GM12878 (cell line): Measurements from ENCODE around the gene PSAPL1. TPM values are rescaled to one million over a fixed set of nuclear protein-coding genes. Genes with fewer than 3 reads are reported as not detected.

Source experiments
- ATAC-seq: fragments of 200-7000 bp; cut with Tn5 transposase; 3 replicates; pipeline ENCODE4 v1.9.1; 2020; ENCODE audit warnings: mild to moderate bottlenecking, moderate library complexity
- BruUV-seq: library from RNA; stranded (reverse); fragments of 400-500 nt; replicated peaks from 2 replicates; lab custom pipeline; 2021; lab: Mats Ljungman, UMichigan
- CTCF ChIA-PET: fragments of 300-600 bp; sonication (Branson Sonifier 250); formaldehyde crosslinking; extraction: SDS; loops from one replicate; lab custom pipeline; 2021; ENCODE audit warnings: inconsistent platforms; lab: Yijun Ruan, JAX
- POLR2A ChIA-PET: fragments of 350-600 bp; formaldehyde crosslinking; extraction: SDS; loops from one replicate; lab custom pipeline; 2021; ENCODE audit warnings: inconsistent platforms; lab: Charles Lee
- RAD21 ChIA-PET: fragments of 300-600 bp; sonication (Branson Sonifier 250); formaldehyde crosslinking; loops from one replicate; lab custom pipeline; 2023; ENCODE audit warnings: antibody characterized with exemption; ENCODE audit not compliant: unreplicated experiment; lab: Charles Lee
- SMC1A ChIA-PET: fragments of 300-600 bp; sonication (Branson Sonifier 250); formaldehyde crosslinking; loops from one replicate; lab custom pipeline; 2023; ENCODE audit not compliant: unreplicated experiment, uncharacterized antibody; lab: Charles Lee
- DNase-seq: peaks from one replicate; pipeline ENCODE4 v3.0.0-alpha.2; 2011; ENCODE audit warnings: low read depth, low spot score
- FAIRE-seq: peaks from 3 replicates; lab custom pipeline; 2011; peaks lifted over from hg19 to GRCh38; lab: Jason Lieb, UNC
- H2AFZ ChIP-seq: 2 replicates; pipeline ENCODE4 v1.6.0; 2011; ENCODE audit warnings: low read depth, low read length, control low read depth; ENCODE audit not compliant: control insufficient read depth
- H3K27ac ChIP-seq: 2 replicates; pipeline ENCODE4 v1.5.1; 2011; ENCODE audit warnings: control low read depth; ENCODE audit not compliant: control insufficient read depth, insufficient read depth
- H3K27me3 ChIP-seq, 2 experiments: replicated peaks in 1 of 2; 2 replicates each; pipeline versions ENCODE4 v1.6.0 to v1.6.1; 2011; ENCODE audit warnings: low read length in 1 of 2; ENCODE audit not compliant: control insufficient read depth in 2 of 2, insufficient read depth in 2 of 2
- H3K36me3 ChIP-seq, 2 experiments: 2 replicates each; pipeline ENCODE4 v1.5.1; 2011; ENCODE audit warnings: low read length in 1 of 2; ENCODE audit not compliant: control insufficient read depth in 2 of 2, insufficient read depth in 2 of 2
- H3K4me1 ChIP-seq: 2 replicates; pipeline ENCODE4 v1.6.1; 2011; ENCODE audit warnings: mild to moderate bottlenecking, low read length, moderate library complexity, mixed read lengths; ENCODE audit not compliant: control insufficient read depth, insufficient read depth
- H3K4me2 ChIP-seq: 2 replicates; pipeline ENCODE4 v1.6.0; 2011; ENCODE audit warnings: control low read depth; ENCODE audit not compliant: control insufficient read depth, insufficient read depth
- H3K4me3 ChIP-seq: fragments of 200-600 bp; sonication (generic); 2 replicates; pipeline ENCODE4 v1.5.1; 2016
- H3K79me2 ChIP-seq: 2 replicates; pipeline ENCODE4 v1.6.0; 2011; ENCODE audit warnings: low read length; ENCODE audit not compliant: control insufficient read depth, insufficient read depth
- H3K9ac ChIP-seq: 2 replicates; pipeline ENCODE4 v1.8.0; 2011; ENCODE audit warnings: low read length, control low read depth, mixed read lengths; ENCODE audit not compliant: control insufficient read depth, insufficient read depth
- H3K9me3 ChIP-seq: replicated peaks from 3 replicates; pipeline ENCODE4 v1.5.1; 2011; ENCODE audit warnings: mild to moderate bottlenecking, low read length; ENCODE audit not compliant: control insufficient read depth, insufficient read depth
- H4K20me1 ChIP-seq: 2 replicates; pipeline ENCODE4 v1.6.0; 2011; ENCODE audit not compliant: control insufficient read depth, insufficient read depth
- BRCA1 ChIP-seq: IDR thresholded peaks from 2 replicates; pipeline ENCODE4 v1.6.1; 2011; ENCODE audit warnings: low read depth, low read length, improper control_type of control experiment
- CREB1 ChIP-seq: IDR thresholded peaks from 2 replicates; pipeline ENCODE4 v1.6.1; 2012; ENCODE audit warnings: low read depth, mild to moderate bottlenecking, inconsistent platforms
- HCFC1 ChIP-seq: fragments of 150-350 bp; IDR thresholded peaks from 2 replicates; pipeline ENCODE4 v1.6.1; 2014; ENCODE audit warnings: low read length
- IKZF1 ChIP-seq: fragments of 450-650 bp; conservative IDR thresholded peaks from 2 replicates; pipeline ENCODE4 v1.6.1; 2017; ENCODE audit warnings: antibody characterized with exemption, mild to moderate bottlenecking
- NR2F1 ChIP-seq: fragments of 450-650 bp; conservative IDR thresholded peaks from 2 replicates; pipeline ENCODE4 v1.6.1; 2017; ENCODE audit warnings: mild to moderate bottlenecking
- PML ChIP-seq: IDR thresholded peaks from 2 replicates; pipeline ENCODE4 v1.6.1; 2012; ENCODE audit warnings: low read length, inconsistent platforms
- POLR2AphosphoS5 ChIP-seq: IDR thresholded peaks from 2 replicates; pipeline ENCODE4 v1.6.1; 2011; ENCODE audit warnings: mild to moderate bottlenecking, low read length, inconsistent platforms
- POU2F2 ChIP-seq: IDR thresholded peaks from 3 replicates; pipeline ENCODE4 v1.6.1; 2011; ENCODE audit warnings: low read depth, mild to moderate bottlenecking, low read length, borderline replicate concordance
- RFX5 ChIP-seq: IDR thresholded peaks from 2 replicates; pipeline ENCODE4 v1.6.1; 2011; ENCODE audit warnings: low read depth, low read length, improper control_type of control experiment
- SMARCA5 ChIP-seq: fragments of 450-650 bp; IDR thresholded peaks from 2 replicates; pipeline ENCODE4 v1.6.1; 2017; ENCODE audit warnings: mild to moderate bottlenecking
- SREBF2 ChIP-seq: IDR thresholded peaks from 2 replicates; pipeline ENCODE4 v1.6.1; 2012; ENCODE audit warnings: mild to moderate bottlenecking, low read length
- TBL1XR1 ChIP-seq: IDR thresholded peaks from 2 replicates; pipeline ENCODE4 v1.6.1; 2012; ENCODE audit warnings: low read depth, low read length, improper control_type of control experiment
- WGBS: methylation state at CpG from one replicate; pipeline ENCODE4 v1.1.6; 2016; ENCODE audit warnings: low lambda C conversion rate; ENCODE audit not compliant: insufficient replicate concordance, insufficient coverage; ENCODE audit errors: missing lambda C conversion rate; 5-methylcytosine and 5-hydroxymethylcytosine counted together
- in situ Hi-C: fragments of 300-500 bp; cut with MboI; formaldehyde crosslinking; loops from 9 replicates; pipeline ENCODE4 v1.14.3; 2018; ENCODE audit warnings: mixed read lengths
- intact Hi-C: fragments of 100-400 bp; cut with micrococcal nuclease; formaldehyde crosslinking; loops from one replicate; pipeline ENCODE4 v1.14.2; 2022; ENCODE audit not compliant: unreplicated experiment
- polyA plus RNA-seq, 11 experiments: library from polyadenylated mRNA; depleted of rRNA in 4 of 11; unstranded in 6 of 11; stranded (reverse) in 5 of 11; fragments of >200 nt; fragmentation: Nextera tagmentation in 4 of 11; fragmentation: Illumina TruSeq in 1 of 11; extraction: Ambion mirVana in 4 of 11; extraction: Trizol in 1 of 11; gene quantifications; 1 replicate in 1 of 11; 2 replicates in 10 of 11; pipeline versions ENCODE4 v1.2.1 to v1.2.3, GENCODE V29; 2011 to 2016; ENCODE audit warnings: inconsistent platforms in 2 of 11, missing spikeins in 2 of 11, low read depth in 1 of 11
- total RNA-seq, 4 experiments: library from RNA; depleted of rRNA in 3 of 4; stranded (reverse); fragments of >200 nt in 3 of 4; fragmentation: Illumina TruSeq in 1 of 4; extraction: Trizol in 1 of 4; gene quantifications; 2 replicates each; pipeline versions ENCODE4 v1.2.1 to v1.2.3, GENCODE V29; 2013 to 2021
- TF ChIP-seq, protein P1 (sequence below): IDR thresholded peaks from 2 replicates; pipeline ENCODE4 v1.6.1; 2011; ENCODE audit warnings: mild to moderate bottlenecking, low read depth, low read length, moderate library complexity; ENCODE audit not compliant: insufficient replicate concordance
- TF ChIP-seq, protein P2 (sequence below): fragments of 450-650 bp; IDR thresholded peaks from 2 replicates; pipeline ENCODE4 v1.6.1; 2014; ENCODE audit warnings: mild to moderate bottlenecking
- TF ChIP-seq, protein P3 (sequence below): IDR thresholded peaks from 2 replicates; pipeline ENCODE4 v1.6.1; 2012; ENCODE audit warnings: low read length, inconsistent platforms
- TF ChIP-seq, protein P4 (sequence below): fragments of 450-650 bp; IDR thresholded peaks from 2 replicates; pipeline ENCODE4 v1.6.1; 2017; ENCODE audit warnings: mild to moderate bottlenecking, moderate library complexity

PSAPL1 gene
- total and polyA plus RNA-seq, 10 of the 15 experiments (the other 5 are each of a cell fraction or from before 2014, with no cell fraction given) = not detected

DNA sequence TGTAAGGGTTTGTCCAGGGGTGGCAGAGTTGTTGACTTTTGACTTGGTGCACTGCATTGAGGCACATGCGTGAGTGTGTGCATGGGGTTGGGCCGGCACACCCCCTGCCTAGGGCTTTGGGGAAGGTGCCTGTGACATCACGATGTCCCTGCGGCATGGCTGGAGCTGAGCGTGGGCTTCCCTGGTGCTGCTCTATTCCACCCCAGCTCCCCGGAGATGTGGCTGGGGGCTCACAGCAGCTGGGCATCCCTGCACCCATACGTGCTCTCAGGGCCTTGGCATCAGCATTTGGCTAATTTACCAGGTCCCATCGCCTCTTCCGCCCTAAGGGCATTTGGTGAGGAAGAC, 5.7 kb downstream of the PSAPL1 start:
- intact Hi-C loops = no loop called here

More for the DNA sequence above, 5.7 kb downstream of the PSAPL1 start:
- no peak for TF ChIP-seq HCFC1
- TF ChIP-seq SREBF2 = no peak
- no peak for TF ChIP-seq NR2F1
- TF ChIP-seq CREB1 = no peak
- no peak for TF ChIP-seq POU2F2
- TF ChIP-seq, protein P1, sequence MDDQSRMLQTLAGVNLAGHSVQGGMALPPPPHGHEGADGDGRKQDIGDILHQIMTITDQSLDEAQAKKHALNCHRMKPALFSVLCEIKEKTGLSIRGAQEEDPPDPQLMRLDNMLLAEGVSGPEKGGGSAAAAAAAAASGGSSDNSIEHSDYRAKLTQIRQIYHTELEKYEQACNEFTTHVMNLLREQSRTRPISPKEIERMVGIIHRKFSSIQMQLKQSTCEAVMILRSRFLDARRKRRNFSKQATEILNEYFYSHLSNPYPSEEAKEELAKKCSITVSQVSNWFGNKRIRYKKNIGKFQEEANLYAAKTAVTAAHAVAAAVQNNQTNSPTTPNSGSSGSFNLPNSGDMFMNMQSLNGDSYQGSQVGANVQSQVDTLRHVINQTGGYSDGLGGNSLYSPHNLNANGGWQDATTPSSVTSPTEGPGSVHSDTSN = no peak
- no peak for TF ChIP-seq TBL1XR1
- no peak for TF ChIP-seq POLR2AphosphoS5
- no peak for TF ChIP-seq IKZF1
- no peak for TF ChIP-seq BRCA1
- TF ChIP-seq SMARCA5 = no peak
- no peak for TF ChIP-seq PML
- no peak for TF ChIP-seq RFX5
- TF ChIP-seq, protein P2, sequence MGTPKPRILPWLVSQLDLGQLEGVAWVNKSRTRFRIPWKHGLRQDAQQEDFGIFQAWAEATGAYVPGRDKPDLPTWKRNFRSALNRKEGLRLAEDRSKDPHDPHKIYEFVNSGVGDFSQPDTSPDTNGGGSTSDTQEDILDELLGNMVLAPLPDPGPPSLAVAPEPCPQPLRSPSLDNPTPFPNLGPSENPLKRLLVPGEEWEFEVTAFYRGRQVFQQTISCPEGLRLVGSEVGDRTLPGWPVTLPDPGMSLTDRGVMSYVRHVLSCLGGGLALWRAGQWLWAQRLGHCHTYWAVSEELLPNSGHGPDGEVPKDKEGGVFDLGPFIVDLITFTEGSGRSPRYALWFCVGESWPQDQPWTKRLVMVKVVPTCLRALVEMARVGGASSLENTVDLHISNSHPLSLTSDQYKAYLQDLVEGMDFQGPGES = no peak
- TF ChIP-seq, protein P3, sequence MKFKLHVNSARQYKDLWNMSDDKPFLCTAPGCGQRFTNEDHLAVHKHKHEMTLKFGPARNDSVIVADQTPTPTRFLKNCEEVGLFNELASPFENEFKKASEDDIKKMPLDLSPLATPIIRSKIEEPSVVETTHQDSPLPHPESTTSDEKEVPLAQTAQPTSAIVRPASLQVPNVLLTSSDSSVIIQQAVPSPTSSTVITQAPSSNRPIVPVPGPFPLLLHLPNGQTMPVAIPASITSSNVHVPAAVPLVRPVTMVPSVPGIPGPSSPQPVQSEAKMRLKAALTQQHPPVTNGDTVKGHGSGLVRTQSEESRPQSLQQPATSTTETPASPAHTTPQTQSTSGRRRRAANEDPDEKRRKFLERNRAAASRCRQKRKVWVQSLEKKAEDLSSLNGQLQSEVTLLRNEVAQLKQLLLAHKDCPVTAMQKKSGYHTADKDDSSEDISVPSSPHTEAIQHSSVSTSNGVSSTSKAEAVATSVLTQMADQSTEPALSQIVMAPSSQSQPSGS = no peak
- TF ChIP-seq, protein P4, sequence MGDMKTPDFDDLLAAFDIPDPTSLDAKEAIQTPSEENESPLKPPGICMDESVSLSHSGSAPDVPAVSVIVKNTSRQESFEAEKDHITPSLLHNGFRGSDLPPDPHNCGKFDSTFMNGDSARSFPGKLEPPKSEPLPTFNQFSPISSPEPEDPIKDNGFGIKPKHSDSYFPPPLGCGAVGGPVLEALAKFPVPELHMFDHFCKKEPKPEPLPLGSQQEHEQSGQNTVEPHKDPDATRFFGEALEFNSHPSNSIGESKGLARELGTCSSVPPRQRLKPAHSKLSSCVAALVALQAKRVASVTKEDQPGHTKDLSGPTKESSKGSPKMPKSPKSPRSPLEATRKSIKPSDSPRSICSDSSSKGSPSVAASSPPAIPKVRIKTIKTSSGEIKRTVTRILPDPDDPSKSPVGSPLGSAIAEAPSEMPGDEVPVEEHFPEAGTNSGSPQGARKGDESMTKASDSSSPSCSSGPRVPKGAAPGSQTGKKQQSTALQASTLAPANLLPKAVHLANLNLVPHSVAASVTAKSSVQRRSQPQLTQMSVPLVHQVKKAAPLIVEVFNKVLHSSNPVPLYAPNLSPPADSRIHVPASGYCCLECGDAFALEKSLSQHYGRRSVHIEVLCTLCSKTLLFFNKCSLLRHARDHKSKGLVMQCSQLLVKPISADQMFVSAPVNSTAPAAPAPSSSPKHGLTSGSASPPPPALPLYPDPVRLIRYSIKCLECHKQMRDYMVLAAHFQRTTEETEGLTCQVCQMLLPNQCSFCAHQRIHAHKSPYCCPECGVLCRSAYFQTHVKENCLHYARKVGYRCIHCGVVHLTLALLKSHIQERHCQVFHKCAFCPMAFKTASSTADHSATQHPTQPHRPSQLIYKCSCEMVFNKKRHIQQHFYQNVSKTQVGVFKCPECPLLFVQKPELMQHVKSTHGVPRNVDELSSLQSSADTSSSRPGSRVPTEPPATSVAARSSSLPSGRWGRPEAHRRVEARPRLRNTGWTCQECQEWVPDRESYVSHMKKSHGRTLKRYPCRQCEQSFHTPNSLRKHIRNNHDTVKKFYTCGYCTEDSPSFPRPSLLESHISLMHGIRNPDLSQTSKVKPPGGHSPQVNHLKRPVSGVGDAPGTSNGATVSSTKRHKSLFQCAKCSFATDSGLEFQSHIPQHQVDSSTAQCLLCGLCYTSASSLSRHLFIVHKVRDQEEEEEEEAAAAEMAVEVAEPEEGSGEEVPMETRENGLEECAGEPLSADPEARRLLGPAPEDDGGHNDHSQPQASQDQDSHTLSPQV = no peak
- BruUV-seq = no TSS peak
- SMC1A ChIA-PET = no interaction called here
- in situ Hi-C loops = no loop called here
- Histone ChIP-seq H2AFZ (no peak overlapping the region), H3K4me1 (no peaks in the 10 kb centered on the region), H3K4me3 (no peak overlapping the region), H3K27me3 (no peaks in the 10 kb centered on the region), H3K36me3 (no peaks in the 10 kb centered on the region), H4K20me1 (no peaks in the 10 kb centered on the region), H3K27ac (no peak overlapping the region), H3K9me3 (no peaks in the 10 kb centered on the region), H3K9ac (no peak overlapping the region), H3K4me2 (no peak overlapping the region), H3K79me2 (no peaks in the 10 kb centered on the region)
- CTCF ChIA-PET = no interaction called here
- DNase-seq = no peak
- ATAC-seq = no peak
- WGBS = 34% methylated on average over 9 of the region's 9 CpGs
- RAD21 ChIA-PET = no interaction called here
- POLR2A ChIA-PET = no interaction called here
- FAIRE-seq = no peak
